ENCODE data around the gene AUTS2. TPM values are rescaled to one million over a fixed set of nuclear protein-coding genes. Genes with fewer than 3 reads are reported as not detected.

Gene AUTS2
- total and polyA plus RNA-seq, 2 of the 8 experiments (the other 6 are each of a cell fraction or from before 2014, with no cell fraction given), result 25.9 to 101 TPM

DNA sequence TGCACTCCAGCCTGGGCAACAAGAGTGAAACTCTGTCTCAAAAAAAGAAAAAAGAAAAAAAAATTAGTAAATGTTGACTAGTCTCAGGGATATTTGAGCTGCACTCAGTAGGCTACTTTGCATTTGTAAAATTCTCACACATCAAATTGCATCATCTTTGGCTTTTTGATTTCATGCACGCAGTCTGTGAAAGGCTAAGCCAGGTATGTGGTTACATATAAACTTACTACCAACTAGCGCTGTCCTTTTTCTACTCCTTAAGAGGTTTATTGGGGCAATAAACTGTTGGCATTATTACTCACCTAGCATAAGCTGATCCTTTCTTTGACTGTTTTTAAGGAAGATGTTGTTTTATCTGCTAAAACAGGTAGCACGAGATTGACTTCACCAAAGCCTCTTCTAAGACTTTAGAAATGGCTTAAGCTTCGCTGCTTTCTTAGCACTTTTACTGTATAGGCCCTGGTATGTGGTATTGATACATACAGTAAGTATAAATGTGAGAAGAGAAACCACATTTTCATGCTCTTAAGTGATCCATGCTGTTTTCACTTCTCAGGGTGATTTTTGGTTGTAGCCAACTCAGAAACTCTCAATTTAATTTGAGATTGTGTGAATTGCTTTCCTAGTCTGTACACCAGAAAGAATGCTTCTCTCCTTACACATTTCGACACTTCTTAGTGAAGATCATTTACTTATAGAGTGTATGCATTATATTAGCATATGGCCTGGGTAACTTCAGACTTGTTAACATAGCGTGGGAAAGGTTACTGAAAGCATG lies 323.9 kb downstream of the AUTS2 start:
- H3K14ac ChIP-seq (ENCODE audit: insufficient read length), result no peak overlapping the region
- no peak overlapping the region for H3K4me2 ChIP-seq (ENCODE audit: insufficient read depth in 1 of 2, low read depth in 2 of 2, low read length in 2 of 2)
- ChIA-PET CTCF (ENCODE audit: partially characterized antibody) (no interaction called here), POLR2A (ENCODE audit: partially characterized antibody) (no interaction called here)
- no peak for DNase-seq (ENCODE audit: low read depth in 1 of 2, low spot score in 2 of 2)
- H3K23ac ChIP-seq (ENCODE audit: insufficient read length), result no peak overlapping the region
- no peak overlapping the region for H3K9ac ChIP-seq (replicated peaks in 1 of 4; ENCODE audit: extremely low read depth in 1 of 4, low read depth in 3 of 4, low read length in 3 of 4)
- H2AK5ac ChIP-seq (ENCODE audit: low read depth, low read length), result no peak overlapping the region
- no peak for FAIRE-seq
- H2AFZ ChIP-seq (ENCODE audit: low read length), result no peak overlapping the region
- no peak overlapping the region for H3K4me3 ChIP-seq (ENCODE audit: extremely low read depth in 1 of 4, insufficient read depth in 2 of 4, low read depth in 3 of 4, low read length in 4 of 4)
- no peaks in the 10 kb centered on the region for H3K36me3 ChIP-seq (ENCODE audit: control insufficient read depth in 2 of 4, insufficient read depth in 4 of 4, low read length in 3 of 4)
- no peaks in the 10 kb centered on the region for H3K9me3 ChIP-seq (ENCODE audit: insufficient read depth in 2 of 2, low read depth in 1 of 2, low read length in 1 of 2)
- H4K20me1 ChIP-seq (replicated peaks in 1 of 2; ENCODE audit: control insufficient read depth in 1 of 2, insufficient read depth in 2 of 2, low read length in 2 of 2), result no peaks in the 10 kb centered on the region
- 95% methylated on average over 6 of the region's 6 CpGs; no CpG with 5 or more reads in 1 of the 2 experiments for whole genome bisulfite sequencing, 2 experiments (ENCODE audit: extremely low coverage in 1 of 2, insufficient coverage in 1 of 2, insufficient read length in 1 of 2, insufficient replicate concordance in 2 of 2, low coverage in 1 of 2, low lambda C conversion rate in 2 of 2, missing lambda C conversion rate in 1 of 2)
- H3K79me1 ChIP-seq (ENCODE audit: low read depth, low read length), result no peaks in the 10 kb centered on the region
- no peak overlapping the region for H2BK120ac ChIP-seq (replicated peaks; ENCODE audit: low read depth, low read length)
- no peaks in the 10 kb centered on the region for H3K27me3 ChIP-seq (replicated peaks in 1 of 4; ENCODE audit: control insufficient read depth in 3 of 4, extremely low read depth in 1 of 4, insufficient read depth in 3 of 4, low read length in 3 of 4)
- H2BK12ac ChIP-seq (ENCODE audit: low read depth, low read length), result no peak overlapping the region
- no peak overlapping the region for H2BK20ac ChIP-seq (ENCODE audit: low read length)
- no peak overlapping the region for H4K91ac ChIP-seq (replicated peaks; ENCODE audit: insufficient read length, low read length)
- H4K8ac ChIP-seq (ENCODE audit: extremely low read depth, insufficient read depth, low read length), result no peak overlapping the region
- peak; percentile 22; the same call in 1 of the 2 replicates for TF ChIP-seq CEBPB (IDR thresholded peaks at IDR 0.05; ENCODE audit: low read depth, low read length)
- TF ChIP-seq SP4 (IDR thresholded peaks at IDR 0.05; ENCODE audit: low read length), result no peak
- H4K5ac ChIP-seq (ENCODE audit: insufficient read length, low read depth, low read length), result no peak overlapping the region
- no peak overlapping the region for H3K18ac ChIP-seq (ENCODE audit: extremely low read depth, low read length)
- no peak overlapping the region for H3K4ac ChIP-seq (replicated peaks; ENCODE audit: insufficient read length, low read depth, low read length)
- H2BK5ac ChIP-seq (ENCODE audit: low read depth, low read length), result no peak overlapping the region
- no peaks in the 10 kb centered on the region for H3K79me2 ChIP-seq (ENCODE audit: control insufficient read depth in 1 of 2, insufficient read depth in 2 of 2, low read length in 2 of 2)
- H3K23me2 ChIP-seq (ENCODE audit: low read depth, low read length), result no peaks in the 10 kb centered on the region
- no peak overlapping the region for H3K27ac ChIP-seq (ENCODE audit: low read depth, low read length)
- H3K56ac ChIP-seq (replicated peaks; ENCODE audit: insufficient read length, low read depth, low read length), result no peak overlapping the region
- no peak overlapping the region for H2BK15ac ChIP-seq (ENCODE audit: low read length)
- no peaks in the 10 kb centered on the region for H3K4me1 ChIP-seq (replicated peaks in 1 of 4; ENCODE audit: control insufficient read depth in 3 of 4, insufficient read depth in 4 of 4, low read length in 3 of 4)
